Hepatocyte (in vitro differentiated cells): ENCODE results near the gene DAPK2.

ENCODE experiments used
- EZH2 ChIP-seq: fragments of 200-600 bp; sonication (generic); IDR thresholded peaks from 2 replicates; pipeline ENCODE4 v1.6.1; 2016; ENCODE audit warnings: antibody characterized with exemption, mild to moderate bottlenecking, borderline replicate concordance
- TF ChIP-seq, protein P1 (sequence below): fragments of 200-600 bp; sonication (generic); IDR thresholded peaks from 2 replicates; pipeline ENCODE4 v1.5.1; 2016; ENCODE audit warnings: antibody characterized with exemption, mild to moderate bottlenecking; ENCODE audit not compliant: poor library complexity

DNA sequence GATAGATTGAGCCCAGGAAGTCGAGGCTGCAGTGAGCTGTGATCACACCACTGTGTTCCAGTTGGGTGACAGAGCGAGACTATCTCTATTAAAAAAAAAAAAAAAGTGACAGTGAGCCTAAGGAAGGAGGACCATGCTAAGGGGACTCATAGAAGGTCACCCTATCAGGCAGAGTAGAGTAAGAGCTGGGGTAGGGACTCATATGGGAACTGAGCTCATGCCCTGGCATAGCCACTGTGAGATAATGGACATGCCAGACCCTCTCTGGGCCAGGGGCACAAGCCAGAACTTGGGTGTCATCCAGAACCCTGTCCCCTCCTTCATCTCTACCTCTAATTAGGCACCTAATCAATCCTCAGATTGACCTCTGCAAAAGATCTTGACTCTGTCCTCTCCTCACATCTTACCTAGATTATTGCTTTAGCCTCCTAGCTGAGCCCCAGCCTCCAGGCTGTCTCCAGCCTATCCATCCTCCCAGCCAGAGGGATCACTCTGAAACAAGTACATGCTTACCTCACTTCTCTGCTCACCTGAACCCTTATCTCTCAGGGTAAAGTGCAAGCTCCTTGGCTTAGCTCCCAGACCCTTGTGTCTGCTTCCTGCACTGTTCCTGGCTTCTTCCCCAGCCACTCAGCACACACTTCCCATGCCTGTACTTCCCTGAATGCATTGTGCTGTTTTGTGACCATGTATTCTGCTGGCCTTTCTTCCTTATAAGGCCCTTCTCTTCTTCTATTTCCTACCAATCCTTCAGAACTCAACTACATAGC, 76.4 kb downstream of the DAPK2 start:
- TF ChIP-seq, protein P1, sequence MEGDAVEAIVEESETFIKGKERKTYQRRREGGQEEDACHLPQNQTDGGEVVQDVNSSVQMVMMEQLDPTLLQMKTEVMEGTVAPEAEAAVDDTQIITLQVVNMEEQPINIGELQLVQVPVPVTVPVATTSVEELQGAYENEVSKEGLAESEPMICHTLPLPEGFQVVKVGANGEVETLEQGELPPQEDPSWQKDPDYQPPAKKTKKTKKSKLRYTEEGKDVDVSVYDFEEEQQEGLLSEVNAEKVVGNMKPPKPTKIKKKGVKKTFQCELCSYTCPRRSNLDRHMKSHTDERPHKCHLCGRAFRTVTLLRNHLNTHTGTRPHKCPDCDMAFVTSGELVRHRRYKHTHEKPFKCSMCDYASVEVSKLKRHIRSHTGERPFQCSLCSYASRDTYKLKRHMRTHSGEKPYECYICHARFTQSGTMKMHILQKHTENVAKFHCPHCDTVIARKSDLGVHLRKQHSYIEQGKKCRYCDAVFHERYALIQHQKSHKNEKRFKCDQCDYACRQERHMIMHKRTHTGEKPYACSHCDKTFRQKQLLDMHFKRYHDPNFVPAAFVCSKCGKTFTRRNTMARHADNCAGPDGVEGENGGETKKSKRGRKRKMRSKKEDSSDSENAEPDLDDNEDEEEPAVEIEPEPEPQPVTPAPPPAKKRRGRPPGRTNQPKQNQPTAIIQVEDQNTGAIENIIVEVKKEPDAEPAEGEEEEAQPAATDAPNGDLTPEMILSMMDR, result no peak
- no peak for TF ChIP-seq EZH2
